AG09319 (cell line): Measurements from ENCODE around the gene PLTP.

Experiments
- DNase-seq: peaks from one replicate; pipeline ENCODE4 v3.0.0-alpha.2; 2010; ENCODE audit warnings: low read depth; ENCODE audit errors: extremely low read depth
- CTCF ChIP-seq: IDR thresholded peaks from 2 replicates; pipeline ENCODE4 v1.5.1; 2011; ENCODE audit warnings: low read depth, mild to moderate bottlenecking, inconsistent platforms, low read length, moderate library complexity

The PLTP gene

GRCh38 chr20:45921337-45922189 is 9.6 kb upstream of the PLTP start:
- DNase-seq = no peak

GRCh38 chr20:45920462-45921336 is 8.7 kb upstream of the PLTP start:
- no peak for DNase-seq
- TF ChIP-seq CTCF = no peak

More at GRCh38 chr20:45921337-45922189, 9.6 kb upstream of the PLTP start:
- TF ChIP-seq CTCF = no peak

- TF ChIP-seq CTCF = no peak
- no peak for DNase-seq
Observed at GRCh38 chr20:45919542-45920399, 7.8 kb upstream of the PLTP start.

- no peak for DNase-seq
- TF ChIP-seq CTCF = no peak
Observed at GRCh38 chr20:45918779-45919537, 7.0 kb upstream of the PLTP start.

GRCh38 chr20:45918182-45918737 is 6.3 kb upstream of the PLTP start:
- DNase-seq = no peak
- no peak for TF ChIP-seq CTCF

- DNase-seq = no peak
Observed at GRCh38 chr20:45917790-45918141, 5.8 kb upstream of the PLTP start.

More at GRCh38 chr20:45917790-45918141, 5.8 kb upstream of the PLTP start:
- no peak for TF ChIP-seq CTCF
